H4 (cell line): ENCODE measurements around the gene PPP4R1. TPM values are rescaled to one million over a fixed set of nuclear protein-coding genes. Genes with fewer than 3 reads are reported as not detected.

Source experiments
- DNase-seq: peaks from one replicate; pipeline ENCODE4 v3.0.0-alpha.2; 2015; ENCODE audit warnings: low spot score
- total RNA-seq: library from RNA; depleted of rRNA; stranded (reverse); fragments of >200 nt; shearing (Covaris generic); gene quantifications from 2 replicates; pipeline ENCODE4 v1.2.3, GENCODE V29; 2014

The PPP4R1 gene
- total RNA-seq, 1 experiment from 2014 or later = 70.2 TPM

DNA sequence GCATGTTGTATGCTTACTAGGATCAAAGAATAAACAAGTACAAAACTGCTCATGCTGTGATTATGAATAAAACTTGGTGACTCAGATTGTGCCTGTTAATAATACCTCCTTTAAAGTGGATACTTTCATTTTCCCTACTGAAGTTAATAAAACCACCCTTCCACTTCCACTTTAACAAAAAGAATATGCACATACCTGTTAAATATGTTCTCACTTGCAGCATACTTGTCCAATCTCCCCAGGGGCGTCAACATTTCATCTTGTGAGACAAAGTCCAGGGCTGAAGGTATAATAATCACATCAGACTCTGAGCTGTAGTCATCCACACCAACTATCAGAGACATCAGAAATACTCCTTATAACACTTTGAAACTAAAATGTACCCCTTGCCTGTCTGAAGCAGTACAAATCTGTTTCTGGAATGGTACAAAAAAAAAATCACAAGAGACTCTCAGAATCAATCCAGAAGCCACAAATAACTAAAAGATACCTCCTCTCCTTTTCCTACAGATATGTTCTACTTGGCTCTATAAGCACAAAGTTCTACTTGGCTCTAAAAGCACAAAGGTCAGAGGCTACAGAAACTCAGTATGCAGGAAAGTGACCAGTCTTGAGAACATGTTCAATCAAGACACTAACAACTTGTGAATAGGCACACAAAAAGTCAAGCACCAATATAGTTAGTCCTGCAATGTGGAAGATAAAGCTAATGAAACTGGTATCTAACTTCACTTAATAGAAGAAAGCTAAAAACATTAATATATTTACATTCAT lies 19.3 kb downstream of the PPP4R1 start:
- no peak for DNase-seq

DNA sequence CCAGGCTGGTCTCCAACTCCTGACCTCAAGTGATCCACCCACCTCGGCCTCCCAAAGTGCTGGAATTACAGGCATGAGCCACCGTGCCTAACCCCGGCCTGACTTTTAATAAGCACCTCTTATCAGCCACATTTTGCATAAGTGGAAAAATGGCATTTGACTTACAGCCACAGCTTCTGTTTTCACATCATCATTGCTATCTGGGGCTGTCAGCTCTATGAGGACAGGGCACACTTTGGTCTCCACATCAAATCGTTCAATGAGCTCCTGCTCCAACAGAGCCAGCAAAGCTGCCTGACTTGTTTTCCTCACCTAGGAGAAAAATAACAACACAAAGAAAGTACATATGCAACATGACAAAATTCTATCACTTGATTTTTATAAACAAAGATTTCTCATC lies 26.4 kb downstream of the PPP4R1 start:
- no peak for DNase-seq

DNA sequence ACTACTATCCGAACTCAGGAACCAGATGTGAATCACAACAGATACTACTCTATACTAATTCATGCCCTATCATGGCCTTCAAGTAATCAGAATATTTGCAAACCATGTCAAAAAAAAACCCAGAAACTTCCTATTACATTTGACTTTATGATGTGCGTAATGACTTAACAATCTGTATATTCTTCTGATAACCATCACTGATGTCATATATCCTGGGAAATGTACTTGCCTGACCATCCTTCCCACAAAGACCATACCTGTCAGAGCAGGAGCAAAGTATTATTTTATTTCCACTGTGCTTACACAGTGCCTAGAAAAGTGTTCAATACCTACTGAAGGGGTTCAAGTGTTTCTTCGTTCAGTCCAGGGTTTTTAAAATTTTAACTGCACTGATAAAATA lies 27.5 kb downstream of the PPP4R1 start:
- no peak for DNase-seq

DNA sequence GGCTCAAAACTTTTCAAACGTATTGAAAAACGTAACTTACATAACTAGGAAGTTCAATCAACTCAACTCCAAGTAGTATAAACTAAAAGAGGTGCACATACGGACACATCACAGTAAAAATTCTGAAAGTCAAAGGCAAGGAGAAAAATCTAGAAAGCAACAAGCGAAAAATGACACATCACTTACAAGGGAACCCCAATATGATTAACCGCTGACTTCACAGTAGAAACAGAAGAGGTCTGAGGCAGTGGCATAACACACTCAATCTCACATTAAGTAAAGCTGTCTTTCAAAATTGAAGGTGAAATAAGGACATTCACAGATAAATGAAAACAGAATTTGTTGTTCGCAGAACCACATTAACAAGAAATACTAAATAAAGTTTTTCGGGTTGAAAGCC lies 32.7 kb downstream of the PPP4R1 start:
- no peak for DNase-seq

DNA sequence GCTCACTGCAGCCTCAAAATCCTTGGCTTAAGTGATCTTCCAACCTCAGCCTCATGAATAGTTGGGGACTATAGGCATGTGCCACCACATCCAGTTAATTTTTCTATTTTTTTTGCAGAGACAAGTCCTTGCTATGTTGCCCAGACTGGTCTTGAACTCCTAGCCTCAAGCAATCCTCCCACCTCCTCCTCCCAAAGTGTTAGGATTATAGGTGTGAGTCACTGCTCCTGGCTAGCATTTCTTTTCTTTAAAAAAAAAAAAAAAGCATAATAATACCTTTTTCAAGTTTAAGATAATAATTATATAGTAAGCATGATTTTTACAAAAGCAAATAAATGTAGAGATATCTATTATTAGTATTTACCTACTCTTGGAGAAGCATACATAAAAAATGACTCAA lies 36.1 kb downstream of the PPP4R1 start:
- DNase-seq = peak; percentile 21

DNA sequence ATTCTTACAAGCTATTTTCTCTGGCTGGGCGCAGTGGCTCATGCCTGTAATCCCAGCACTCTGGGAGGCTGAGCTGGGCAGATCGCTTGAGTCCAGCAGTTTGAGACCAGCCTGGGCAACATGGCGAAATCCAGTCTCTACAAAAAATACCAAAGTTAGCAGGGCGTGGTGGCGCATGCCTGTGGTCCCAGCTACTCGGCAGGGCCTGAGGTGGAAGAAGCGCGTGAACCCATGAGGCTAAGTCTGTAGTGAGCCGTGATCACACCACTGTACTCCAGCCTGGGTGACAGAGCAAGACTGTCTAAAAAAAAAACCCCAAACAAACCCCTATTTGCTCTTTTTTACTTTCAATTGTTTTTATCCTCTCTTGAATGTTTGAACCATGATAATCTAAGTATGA lies 37.0 kb downstream of the PPP4R1 start:
- DNase-seq = peak; percentile 22

DNA sequence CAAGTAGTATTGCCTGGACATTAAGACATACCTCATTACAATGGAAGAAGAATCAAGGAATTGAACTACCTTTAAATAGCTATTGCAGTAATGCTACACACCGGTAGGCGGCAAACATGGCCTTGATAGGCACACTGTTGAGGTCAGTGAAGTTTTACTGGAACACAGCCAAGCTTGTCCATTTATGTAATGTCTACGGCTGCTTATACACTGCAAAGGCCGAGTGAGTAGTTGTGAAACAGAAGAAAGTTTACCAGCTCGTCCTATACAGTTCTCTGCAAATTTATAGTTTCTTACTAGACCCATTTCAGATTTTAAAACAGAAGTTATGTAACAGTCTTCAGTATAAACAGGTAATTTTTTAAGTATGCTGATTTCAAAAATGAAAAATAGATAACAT lies 38.8 kb downstream of the PPP4R1 start:
- DNase-seq = peak; percentile 88

DNA sequence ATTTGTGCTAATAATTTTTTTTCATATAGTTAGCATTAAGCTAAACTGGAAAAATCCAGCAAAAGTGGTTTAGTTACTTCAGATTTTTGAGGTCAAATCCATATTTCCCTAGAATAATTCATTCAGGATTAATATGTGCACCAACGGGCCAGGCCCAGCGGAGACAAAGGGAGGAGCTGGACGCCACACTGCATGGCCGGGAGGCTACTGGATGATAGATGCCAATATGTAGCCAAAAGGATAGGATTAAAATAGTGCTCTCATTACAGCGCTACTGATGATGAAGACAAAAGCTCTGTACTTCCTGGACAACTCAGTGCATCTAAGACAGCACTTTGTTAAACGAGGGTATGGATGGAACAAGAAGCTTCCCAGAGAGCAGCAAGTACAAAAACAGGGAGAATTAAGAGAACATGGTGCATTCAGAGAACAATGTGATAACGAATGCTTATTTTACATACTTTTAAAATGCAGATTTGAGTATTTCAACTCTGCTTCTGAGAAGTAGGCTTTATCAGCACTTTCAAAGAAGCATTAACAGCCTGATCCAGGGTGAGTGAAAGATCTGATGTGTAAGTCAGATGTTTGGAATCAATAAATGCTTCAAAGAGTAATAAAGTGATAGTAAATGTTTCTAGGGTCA lies 39.8 kb downstream of the PPP4R1 start:
- DNase-seq = no peak

DNA sequence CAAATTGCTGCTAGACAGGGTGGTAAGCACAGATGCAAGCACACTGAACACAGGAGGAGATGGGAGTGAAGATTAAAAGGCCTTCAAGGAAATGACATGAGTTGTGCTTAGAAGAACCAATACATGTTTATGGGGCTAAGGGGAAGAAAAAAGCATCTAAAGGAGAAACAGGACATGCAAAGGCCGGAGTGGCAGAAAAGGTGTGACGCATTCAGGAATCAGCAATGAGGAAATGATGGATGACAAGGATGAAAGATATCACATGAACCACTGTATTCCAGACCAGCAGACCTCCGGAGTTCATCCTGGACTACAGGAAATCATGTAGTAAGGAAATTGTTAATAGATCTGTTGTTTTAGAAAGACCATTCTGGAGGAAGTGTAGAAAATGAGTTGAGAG lies 42.8 kb downstream of the PPP4R1 start:
- DNase-seq = no peak

DNA sequence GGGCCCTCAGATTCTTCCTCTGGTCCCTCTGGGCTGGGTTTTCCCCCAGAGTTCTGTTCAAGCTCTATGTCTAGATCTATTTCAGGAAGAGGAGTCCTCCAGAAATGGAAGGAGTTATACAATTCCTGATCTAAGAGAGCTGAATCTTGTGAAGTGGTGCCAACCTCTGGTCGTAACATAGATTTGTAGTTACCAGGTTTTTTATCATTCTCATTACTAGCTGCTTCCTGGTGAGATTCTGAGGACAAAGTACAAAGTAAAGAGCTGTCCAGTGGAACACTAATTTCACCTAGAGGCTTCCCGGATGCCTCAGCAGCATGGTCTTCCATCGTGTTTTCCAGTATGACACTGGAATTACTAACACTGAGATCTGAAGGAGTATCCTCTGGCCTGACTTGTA lies 44.1 kb downstream of the PPP4R1 start:
- DNase-seq = no peak

DNA sequence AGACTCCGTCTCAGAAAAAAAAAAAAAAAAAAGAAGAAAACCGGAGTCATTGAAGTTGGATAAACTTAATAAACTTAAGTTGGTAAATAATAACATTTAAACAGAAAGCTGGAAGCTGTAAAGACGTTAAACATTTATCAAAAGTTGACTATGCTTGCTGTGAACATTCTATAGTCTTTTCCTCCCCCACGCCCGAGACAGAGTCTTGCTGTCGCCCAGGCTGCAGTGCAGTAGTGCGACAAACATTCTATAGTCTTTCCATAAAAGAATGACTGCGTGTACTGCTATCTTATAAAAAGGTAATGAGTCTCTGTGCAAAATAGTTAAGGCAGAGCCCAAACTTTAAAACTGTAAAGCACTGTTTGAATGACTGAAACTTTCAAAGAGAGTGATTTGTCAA lies 45.2 kb downstream of the PPP4R1 start:
- DNase-seq = no peak

DNA sequence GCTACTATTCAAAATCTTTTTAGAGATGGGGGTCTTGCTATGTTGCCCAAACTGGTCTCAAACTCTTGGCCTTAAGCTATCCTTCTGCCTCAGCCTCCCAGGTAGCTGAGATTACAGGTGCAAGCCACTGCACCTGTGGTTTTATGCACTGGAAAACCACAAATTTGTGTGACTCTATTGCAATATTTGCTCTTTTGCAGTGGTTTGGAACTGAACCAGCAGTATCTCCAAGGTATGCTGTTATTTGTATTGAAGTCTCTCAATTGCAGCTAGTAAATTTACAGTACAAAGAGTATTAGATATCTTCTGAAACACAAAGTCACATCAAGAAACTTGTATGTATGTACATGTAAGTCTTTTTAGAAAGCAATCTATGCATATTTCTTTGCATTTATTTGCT lies 46.2 kb downstream of the PPP4R1 start:
- no peak for DNase-seq

DNA sequence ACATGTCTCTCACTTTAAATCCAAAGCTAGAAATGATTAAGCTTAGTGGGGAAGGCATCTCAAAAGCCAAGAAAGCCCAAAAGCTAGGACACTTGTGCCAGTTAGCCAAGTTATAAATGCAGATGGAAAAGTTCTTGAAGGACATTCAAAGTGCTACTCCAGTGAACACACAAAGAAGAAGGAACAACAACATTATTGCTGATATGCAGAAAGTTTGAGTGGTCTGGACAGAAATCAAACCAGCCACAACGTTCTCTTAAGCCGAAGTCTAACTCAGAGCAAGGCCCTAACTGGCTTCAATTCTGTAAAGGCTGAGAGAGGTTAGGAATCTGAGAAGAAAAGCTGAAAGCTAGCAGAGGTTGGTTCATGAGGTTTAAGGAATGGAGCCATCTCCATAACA lies 49.0 kb downstream of the PPP4R1 start:
- DNase-seq = no peak

DNA sequence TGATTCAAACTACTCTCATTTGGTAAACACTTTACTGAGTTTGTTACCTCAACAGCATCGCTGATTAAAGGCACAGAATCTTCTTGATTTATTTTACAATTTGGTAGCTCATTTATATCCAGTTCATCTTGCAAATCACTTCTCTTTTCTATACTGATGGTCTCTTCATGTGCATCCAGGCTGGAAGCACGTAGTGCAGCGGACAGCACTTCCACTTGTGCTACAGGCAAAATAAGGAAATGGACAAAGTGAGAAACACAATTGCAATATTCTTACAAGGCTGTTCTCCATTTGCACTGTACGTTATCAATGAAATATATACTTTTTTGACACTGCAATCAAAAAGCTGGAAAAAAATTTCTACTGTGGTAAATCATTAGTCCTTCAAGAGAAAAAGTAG lies 51.0 kb downstream of the PPP4R1 start:
- DNase-seq = no peak

DNA sequence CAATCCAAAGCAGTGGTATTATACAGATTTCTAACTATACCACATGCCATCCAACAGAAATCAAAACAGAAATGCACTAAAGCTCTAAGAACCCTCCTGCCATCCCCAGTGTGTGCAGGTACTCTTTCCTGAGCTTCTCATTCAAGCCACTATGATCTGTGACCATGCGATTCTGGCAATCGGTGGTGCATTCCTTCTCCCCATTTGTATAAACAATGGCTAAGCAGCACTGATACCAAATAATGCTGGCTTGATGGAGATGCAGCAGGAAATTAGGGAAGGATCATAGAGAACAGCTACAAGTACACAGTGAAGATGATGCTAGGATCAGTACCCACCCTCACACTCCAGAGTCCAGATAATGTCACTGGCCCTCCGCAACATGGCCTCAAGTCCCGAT lies 51.8 kb downstream of the PPP4R1 start:
- DNase-seq = no peak

DNA sequence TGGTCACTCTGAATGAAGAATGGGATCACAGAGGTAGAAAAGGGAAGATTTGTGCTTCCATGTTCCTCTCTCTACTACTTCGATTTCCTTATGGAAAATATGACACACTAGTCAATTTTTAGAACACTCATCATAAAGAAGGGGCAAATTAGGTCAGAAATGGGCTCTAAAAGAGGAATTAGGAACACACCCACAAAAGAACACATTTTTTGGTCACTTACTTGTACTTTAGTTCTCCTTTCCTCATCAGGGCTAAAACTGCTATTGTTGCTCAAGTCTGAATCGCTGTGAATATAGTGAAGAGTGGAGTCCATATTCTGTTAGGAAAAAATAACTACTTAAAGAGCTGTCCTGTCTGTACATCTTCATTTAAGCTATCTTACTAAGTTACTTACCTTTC lies 52.6 kb downstream of the PPP4R1 start:
- DNase-seq = no peak

DNA sequence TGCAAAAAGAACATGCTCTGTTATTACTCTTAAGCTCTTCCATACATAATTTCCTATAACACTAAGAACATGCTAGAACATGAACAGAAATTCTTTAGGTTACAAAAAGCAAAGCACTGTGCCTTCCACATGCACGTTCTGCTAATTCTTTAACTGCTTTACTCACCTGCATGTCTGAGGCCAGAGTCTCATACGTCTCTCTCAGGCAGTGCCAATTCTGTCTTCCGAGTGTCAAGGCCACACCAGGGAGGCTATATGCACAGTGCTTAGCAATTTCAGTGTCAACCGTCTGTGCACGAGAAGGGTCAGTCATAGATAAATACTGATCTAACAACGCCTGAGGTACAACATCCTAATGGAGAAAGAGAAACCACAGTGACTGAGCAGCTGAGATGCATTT lies 55.1 kb downstream of the PPP4R1 start:
- DNase-seq = no peak

DNA sequence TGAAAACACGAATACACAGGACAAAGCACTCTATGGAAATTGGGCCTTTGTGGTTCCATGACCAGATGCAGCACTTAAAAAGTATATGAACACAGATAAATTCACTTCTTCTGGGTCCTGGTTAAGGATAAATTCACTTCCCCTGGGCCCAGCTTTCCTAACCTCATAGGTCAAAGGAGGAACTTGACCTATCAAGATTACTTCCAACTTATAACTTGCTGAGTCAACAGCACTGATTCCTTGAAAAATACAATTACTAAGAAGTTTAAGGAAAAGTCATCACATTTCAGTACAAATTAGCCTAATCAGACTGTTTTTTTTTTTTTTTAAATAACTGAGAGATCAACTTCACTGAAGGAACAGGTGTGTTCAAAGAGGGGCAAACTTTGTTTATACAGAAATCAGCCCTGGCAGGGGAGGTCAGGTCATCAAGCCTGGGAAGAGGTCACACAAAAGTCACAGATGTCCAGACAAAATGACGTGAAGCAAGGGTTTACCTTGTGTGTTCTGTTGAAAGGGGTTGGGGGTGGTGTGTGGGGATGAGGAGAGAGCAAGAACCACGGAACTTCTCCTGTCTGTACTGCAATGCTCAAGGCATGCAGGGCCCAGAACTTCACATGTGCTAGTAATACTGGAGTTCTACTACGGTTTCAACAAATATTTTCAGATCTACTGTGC lies 55.8 kb downstream of the PPP4R1 start:
- DNase-seq = no peak

DNA sequence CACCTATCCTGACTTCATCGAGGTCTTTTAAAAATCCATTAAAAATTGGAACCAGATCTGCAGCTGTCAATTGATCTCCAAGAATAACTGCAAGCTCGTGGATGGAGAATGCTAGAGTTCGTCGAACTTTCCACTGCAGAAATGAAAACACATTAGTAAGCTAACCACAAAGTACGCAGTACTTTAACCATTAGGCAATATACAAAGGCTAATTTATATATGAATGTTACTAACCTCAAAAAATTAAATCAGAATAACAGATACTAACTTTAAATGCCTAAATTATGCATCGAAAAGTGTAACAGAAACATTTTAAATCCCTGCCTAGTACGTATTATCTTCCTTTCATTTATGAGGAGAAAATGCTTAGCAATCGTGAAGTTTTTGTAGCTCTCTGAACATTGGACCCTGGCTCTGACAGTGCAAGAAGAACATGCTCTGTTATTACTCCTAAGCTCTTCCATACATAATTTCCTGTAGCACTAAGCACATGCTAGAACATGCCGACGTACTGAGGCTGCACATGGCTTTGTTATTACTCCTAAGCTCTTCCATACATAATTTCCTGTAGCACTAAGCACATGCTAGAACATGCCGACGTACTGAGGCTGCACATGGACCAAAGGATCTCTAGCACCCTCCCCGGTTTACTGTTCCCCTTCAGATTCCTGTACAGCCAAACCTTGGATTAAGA lies 57.0 kb downstream of the PPP4R1 start:
- no peak for DNase-seq

DNA sequence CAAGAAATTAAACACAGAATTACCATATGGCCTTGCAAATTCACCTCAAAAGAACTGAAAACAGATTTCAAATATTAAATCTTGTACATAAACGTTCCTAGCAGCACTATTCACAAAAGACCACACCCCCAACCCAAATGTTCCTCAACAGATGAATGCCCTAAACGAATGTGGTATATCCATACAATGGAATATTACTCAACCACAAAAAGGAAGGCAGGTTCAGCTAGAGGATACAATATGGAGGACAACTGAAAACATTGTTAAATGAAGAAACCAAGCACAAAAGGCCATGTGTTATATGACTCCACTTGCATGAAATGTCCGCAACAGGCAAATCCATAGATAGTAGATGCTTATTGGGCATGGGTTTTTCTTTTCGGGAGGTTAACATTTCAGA lies 61.7 kb downstream of the PPP4R1 start:
- DNase-seq = no peak

DNA sequence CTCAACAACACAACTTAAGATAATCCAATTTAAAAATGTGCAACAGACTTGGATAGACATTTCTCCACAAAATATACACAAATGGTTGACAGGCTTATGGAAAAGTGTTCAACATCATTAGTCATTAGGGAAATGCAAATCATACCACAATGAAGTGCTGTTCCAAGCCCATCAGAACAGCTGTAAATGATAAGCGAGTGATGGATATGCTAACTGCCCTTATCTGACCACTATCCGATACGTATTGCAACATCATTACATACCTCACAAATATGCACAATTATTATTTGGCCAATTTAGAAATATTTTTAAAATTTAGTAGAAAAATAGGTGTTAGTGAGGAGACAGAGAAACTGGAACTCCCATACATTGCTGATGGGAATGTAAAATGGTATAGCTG lies 62.2 kb downstream of the PPP4R1 start:
- DNase-seq = no peak

DNA sequence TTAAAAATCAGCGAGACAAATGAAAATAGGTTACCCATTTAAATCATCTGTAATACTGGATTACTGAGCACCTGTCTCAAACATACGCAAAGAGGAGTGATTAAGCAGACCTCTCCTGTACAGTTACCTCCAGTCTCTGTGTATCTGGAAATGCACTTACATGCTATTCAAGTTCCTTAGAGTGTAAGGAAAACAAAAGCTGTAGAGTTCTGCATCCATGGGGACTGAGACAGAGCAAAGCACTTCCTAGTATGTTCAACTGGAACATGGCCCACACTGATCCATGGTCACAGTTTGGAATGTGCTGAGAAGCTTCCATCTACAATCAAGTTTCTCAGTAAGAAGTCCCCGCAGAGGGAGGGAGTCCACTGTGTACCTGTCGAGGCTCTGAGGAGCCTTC lies 63.9 kb downstream of the PPP4R1 start:
- DNase-seq = no peak

DNA sequence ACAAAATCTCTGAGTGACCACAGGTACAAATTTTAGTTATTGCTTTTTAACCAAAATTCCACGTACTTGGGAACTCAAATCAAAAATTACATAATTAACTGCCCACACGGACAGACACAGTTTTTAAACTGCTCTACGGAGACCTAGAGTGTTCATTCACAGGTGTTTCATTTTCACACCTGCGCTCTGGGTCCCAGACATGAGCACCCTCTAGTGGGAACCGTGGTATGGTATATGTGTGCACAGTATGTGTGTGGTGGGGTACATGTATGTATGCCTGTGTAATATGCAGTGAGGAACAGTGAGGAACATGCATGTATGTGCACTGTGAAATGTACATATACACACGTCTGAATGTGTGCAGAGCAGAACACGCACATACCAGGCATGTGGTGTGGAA lies 65.0 kb downstream of the PPP4R1 start:
- DNase-seq = no peak
